AG04449 (cell line): ENCODE measurements around the gene CCDC85B.

Experiments used
- CTCF ChIA-PET: fragments of 350-600 bp; formaldehyde crosslinking; extraction: SDS; loops from one replicate; lab custom pipeline; 2021; ENCODE audit warnings: antibody characterized with exemption; lab: Yijun Ruan, JAX
- POLR2A ChIA-PET: fragments of 400-600, 350-600 bp; formaldehyde crosslinking; extraction: SDS; loops from one replicate; lab custom pipeline; 2020; ENCODE audit warnings: antibody characterized with exemption, inconsistent platforms; lab: Yijun Ruan, JAX
- DNase-seq: peaks from one replicate; pipeline ENCODE4 v3.0.0-alpha.2; 2010; ENCODE audit warnings: low read depth, low spot score
- H3K4me3 ChIP-seq: 2 replicates; pipeline ENCODE4 v1.5.1; 2011; ENCODE audit warnings: low read depth, mild to moderate bottlenecking, control low read depth, low read length
- CTCF ChIP-seq: IDR thresholded peaks from one replicate; pipeline ENCODE4 v1.5.1; 2011; ENCODE audit warnings: mild to moderate bottlenecking, moderate library complexity, low read length, control low read depth, inconsistent platforms; ENCODE audit not compliant: insufficient read depth; ENCODE audit errors: missing control alignments

The CCDC85B gene

GRCh38 chr11:65915101-65915820, 24.8 kb downstream of the CCDC85B start:
- ChIA-PET POLR2A (interaction anchor here (0.6 to 7.1 kb wide), 14 partner anchors 9 to 250 kb away, joined by 3 to 127 read pairs (median 6); partner anchors contain the start of genes CCDC85B, CFL1, FIBP and FOSL1), CTCF (interaction anchor here (0.8 to 2.8 kb wide), 8 partner anchors 13 to 55 kb away, joined by 3 to 40 read pairs (median 4); partner anchors contain the start of genes CCDC85B, FIBP and MUS81)
- no peak overlapping the region for H3K4me3 ChIP-seq
- DNase-seq: no peak
- no peak for TF ChIP-seq CTCF

- DNase-seq: peak; percentile 89
- CTCF ChIA-PET: interaction anchor here (1.1 to 2.8 kb wide), 5 partner anchors 14 to 56 kb away, joined by 3 to 40 read pairs (median 6); partner anchors contain the start of genes CCDC85B, FIBP and MUS81
- no peak for TF ChIP-seq CTCF
- POLR2A ChIA-PET: interaction anchor here (0.6 to 7.1 kb wide), 12 partner anchors 10 to 129 kb away, joined by 3 to 127 read pairs (median 8); partner anchors contain the start of genes CCDC85B, CFL1, FIBP and FOSL1
- H3K4me3 ChIP-seq: peak overlapping the region; percentile 38
These were observed 25.4 kb downstream of the CCDC85B start for GRCh38 chr11:65915821-65916251.

DNA sequence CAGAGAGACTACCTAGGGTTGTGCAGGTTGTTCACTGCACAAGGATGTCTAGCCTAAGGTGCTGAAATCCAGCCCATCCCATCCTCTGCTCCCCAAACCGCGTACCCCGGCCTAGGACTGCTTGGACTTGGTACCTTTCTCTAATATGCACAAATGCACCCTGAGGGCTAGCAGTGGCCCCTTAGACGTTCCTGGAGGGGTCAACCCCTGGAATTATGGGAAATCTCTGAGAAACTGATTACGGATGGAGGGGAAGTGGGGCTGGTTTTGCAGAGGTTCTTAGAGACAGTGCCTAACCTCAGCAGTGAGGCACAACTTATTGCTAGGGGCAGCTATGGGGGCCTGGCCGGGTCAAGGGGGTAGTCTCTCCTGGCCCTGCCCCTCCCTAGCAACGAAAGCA, 25.9 kb downstream of the CCDC85B start:
- ChIA-PET CTCF (interaction anchor here (1.1 to 2.8 kb wide), 5 partner anchors 15 to 56 kb away, joined by 3 to 40 read pairs (median 6); partner anchors contain the start of genes CCDC85B, FIBP and MUS81), POLR2A (interaction anchor here (1.0 to 7.1 kb wide), 10 partner anchors 9 to 129 kb away, joined by 3 to 127 read pairs (median 10); partner anchors contain the start of genes CCDC85B, CFL1, FIBP and FOSL1)
- TF ChIP-seq CTCF: no peak
- no peak for DNase-seq
- peak overlapping the region; percentile 38 for H3K4me3 ChIP-seq

GRCh38 chr11:65917077-65917433, 26.6 kb downstream of the CCDC85B start:
- POLR2A ChIA-PET: interaction anchor here (0.6 to 7.1 kb wide), 4 partner anchors 13 to 26 kb away, joined by 3 to 127 read pairs (median 5); partner anchors contain the start of genes CCDC85B and FIBP
- DNase-seq: no peak
- peak overlapping the region; percentile 92 for H3K4me3 ChIP-seq
- CTCF ChIA-PET: interaction anchor here (0.8 to 2.1 kb wide), 5 partner anchors 16 to 58 kb away, joined by 3 to 20 read pairs (median 7); partner anchors contain the start of genes CCDC85B, FIBP and MUS81
- TF ChIP-seq CTCF: no peak

- POLR2A ChIA-PET: interaction anchor here (0.6 to 7.1 kb wide), 6 partner anchors 14 to 33 kb away, joined by 3 to 127 read pairs (median 4); partner anchors contain the start of genes CCDC85B and FIBP
These were observed 27.1 kb downstream of the CCDC85B start for GRCh38 chr11:65917434-65918210.

More at GRCh38 chr11:65917434-65918210, 27.1 kb downstream of the CCDC85B start:
- CTCF ChIA-PET: interaction anchor here (0.8 to 2.1 kb wide), 7 partner anchors 16 to 105 kb away, joined by 3 to 20 read pairs (median 6); partner anchors contain the start of genes CCDC85B, FIBP and MUS81
- no peak for DNase-seq
- no peak for TF ChIP-seq CTCF
- H3K4me3 ChIP-seq: peak overlapping the region; percentile 92
